ENCODE data around the gene CTNNB1.

The CTNNB1 gene

GRCh38 chr3:41213588-41213987 is 14.3 kb downstream of the CTNNB1 start:
- no peak overlapping the region for H3K4me3 ChIP-seq (ENCODE audit: low read depth, low read length)
- no peak for TF ChIP-seq CTCF (IDR thresholded peaks at IDR 0.05; ENCODE audit: control insufficient read depth, extremely low read depth, insufficient read depth)
- DNase-seq (ENCODE audit: low read depth), result no peak

GRCh38 chr3:41216422-41216821 is 17.1 kb downstream of the CTNNB1 start:
- H3K4me3 ChIP-seq (ENCODE audit: low read depth, low read length), result no peak overlapping the region
- TF ChIP-seq CTCF (IDR thresholded peaks at IDR 0.05; ENCODE audit: control insufficient read depth, extremely low read depth, insufficient read depth), result no peak
- no peak for DNase-seq (ENCODE audit: low read depth)

DNA sequence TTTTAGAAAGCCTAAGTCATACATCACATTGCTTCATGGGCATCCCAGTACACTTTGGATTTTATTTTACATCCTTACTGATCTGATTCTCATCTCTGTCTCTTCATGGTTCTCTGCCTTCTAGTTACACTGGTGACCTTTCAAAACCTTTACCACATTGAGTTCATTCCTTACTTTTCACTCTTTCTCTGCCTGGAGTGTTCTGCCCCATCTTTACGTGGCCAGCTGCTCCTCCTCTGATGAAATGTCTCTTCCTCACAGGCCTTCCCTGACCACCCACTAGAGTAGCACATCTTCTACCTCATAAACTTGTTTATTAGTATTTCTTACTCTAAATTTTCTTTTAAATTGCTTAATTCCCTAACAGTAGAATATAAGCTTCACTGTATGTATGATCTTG is 17.7 kb downstream of the CTNNB1 start:
- no peak overlapping the region for H3K4me3 ChIP-seq (ENCODE audit: low read depth, low read length)
- DNase-seq (ENCODE audit: low read depth), result no peak
- no peak for TF ChIP-seq CTCF (IDR thresholded peaks at IDR 0.05; ENCODE audit: control insufficient read depth, extremely low read depth, insufficient read depth)

DNA sequence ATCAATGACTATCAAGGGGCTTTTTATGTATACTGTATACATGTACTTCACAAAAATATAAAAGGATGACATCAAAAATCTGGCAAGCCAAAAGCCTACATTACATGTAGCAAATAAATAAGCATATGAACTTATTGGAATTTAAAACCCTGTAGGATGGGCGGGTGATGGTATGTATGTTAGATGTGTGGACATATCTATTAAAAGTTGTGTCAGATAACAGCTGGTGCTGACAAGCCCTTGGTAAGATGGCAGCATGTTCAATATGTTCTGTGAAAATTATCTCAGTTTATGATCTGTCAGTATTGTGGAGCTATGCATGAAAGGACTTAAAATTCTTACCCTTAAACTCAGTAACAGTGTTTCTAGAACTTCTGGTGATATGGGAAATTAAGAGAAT is 20.1 kb downstream of the CTNNB1 start:
- no peak for DNase-seq (ENCODE audit: low read depth)
- TF ChIP-seq CTCF (IDR thresholded peaks at IDR 0.05; ENCODE audit: control insufficient read depth, extremely low read depth, insufficient read depth), result no peak

DNA sequence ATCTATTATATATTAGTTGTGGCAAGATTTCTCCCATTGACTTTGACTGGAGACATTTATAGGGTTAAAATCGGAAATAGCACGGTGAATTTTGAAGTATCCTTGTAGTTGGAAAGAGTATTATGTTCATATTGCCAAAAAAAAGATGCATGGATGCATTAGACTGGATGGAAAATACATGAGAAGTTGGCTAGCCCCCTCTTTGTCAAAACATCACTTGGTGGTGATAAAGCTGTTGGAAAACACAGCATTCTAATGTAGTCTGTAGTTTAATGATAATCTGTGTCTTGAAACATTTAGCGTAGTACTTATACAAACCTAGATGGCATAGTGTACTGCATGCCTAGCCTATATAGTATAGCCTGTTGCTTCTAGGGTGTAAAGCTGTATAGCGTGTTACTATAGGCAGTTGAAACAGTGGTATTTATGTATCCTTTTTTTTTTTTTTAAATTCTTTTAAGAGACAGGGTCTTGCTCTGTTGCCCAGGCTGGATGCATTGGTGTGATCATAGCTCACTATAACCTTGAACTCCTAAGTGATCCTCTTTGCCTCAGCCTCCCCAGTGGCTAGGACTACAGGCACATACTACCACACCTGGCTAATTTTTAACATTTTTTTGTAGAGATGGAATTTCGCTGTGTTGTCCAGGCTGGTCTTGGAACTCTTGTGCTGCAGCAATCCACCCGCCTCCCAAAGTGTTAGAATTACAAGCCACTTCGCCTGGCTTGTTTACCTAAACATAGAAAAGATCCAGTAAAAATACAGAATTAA is 21.8 kb downstream of the CTNNB1 start:
- TF ChIP-seq CTCF (IDR thresholded peaks at IDR 0.05; ENCODE audit: control insufficient read depth, extremely low read depth, insufficient read depth), result no peak
- no peak overlapping the region for H3K4me3 ChIP-seq (ENCODE audit: low read depth, low read length)
- no peak for DNase-seq (ENCODE audit: low read depth)

More for the DNA sequence above, 20.1 kb downstream of the CTNNB1 start:
- no peak overlapping the region for H3K4me3 ChIP-seq (ENCODE audit: low read depth, low read length)

DNA sequence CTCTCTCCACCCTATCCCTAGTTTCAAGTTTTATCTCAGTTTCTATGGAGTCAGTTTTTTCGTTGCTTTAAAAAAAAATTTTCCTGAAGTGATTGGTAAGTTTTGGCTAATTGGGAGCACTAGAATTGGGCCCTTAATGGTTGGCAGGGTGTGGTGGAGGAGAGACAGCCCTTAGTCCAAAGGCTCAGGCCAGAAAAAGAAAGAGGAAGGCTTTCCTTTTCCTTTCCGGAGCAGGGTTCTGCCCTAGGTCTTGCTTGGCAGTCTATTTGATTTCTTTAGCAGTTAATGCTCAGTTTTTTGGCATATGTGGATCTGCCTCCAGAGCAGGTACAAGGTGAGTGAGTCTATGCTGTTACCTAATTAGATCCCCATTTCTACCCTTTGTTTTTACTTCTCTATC is 22.7 kb downstream of the CTNNB1 start:
- H3K4me3 ChIP-seq (ENCODE audit: low read depth, low read length), result no peak overlapping the region
- TF ChIP-seq CTCF (IDR thresholded peaks at IDR 0.05; ENCODE audit: control insufficient read depth, extremely low read depth, insufficient read depth), result no peak
- no peak for DNase-seq (ENCODE audit: low read depth)

GRCh38 chr3:41222501-41222900 is 23.2 kb downstream of the CTNNB1 start:
- no peak for TF ChIP-seq CTCF (IDR thresholded peaks at IDR 0.05; ENCODE audit: control insufficient read depth, extremely low read depth, insufficient read depth)
- DNase-seq (ENCODE audit: low read depth), result no peak
- no peak overlapping the region for H3K4me3 ChIP-seq (ENCODE audit: low read depth, low read length)
